Forelimb muscle (tissue), 1 donor: Measurements from ENCODE around the gene RLF. TPM values are rescaled to one million over a fixed set of nuclear protein-coding genes. Genes with fewer than 3 reads are reported as not detected.

ENCODE experiments used
- DNase-seq: peaks from one replicate; pipeline ENCODE4 v3.0.0-alpha.2; 2013; ENCODE audit warnings: low read depth
- polyA plus RNA-seq: library from polyadenylated mRNA; unstranded; fragments of 120-200 nt; gene quantifications from one replicate; pipeline ENCODE4 v1.2.1, GENCODE V29; 2013; ENCODE audit not compliant: insufficient read length

Gene RLF
- polyA plus RNA-seq, 1 donor, result 13.3 TPM

DNA sequence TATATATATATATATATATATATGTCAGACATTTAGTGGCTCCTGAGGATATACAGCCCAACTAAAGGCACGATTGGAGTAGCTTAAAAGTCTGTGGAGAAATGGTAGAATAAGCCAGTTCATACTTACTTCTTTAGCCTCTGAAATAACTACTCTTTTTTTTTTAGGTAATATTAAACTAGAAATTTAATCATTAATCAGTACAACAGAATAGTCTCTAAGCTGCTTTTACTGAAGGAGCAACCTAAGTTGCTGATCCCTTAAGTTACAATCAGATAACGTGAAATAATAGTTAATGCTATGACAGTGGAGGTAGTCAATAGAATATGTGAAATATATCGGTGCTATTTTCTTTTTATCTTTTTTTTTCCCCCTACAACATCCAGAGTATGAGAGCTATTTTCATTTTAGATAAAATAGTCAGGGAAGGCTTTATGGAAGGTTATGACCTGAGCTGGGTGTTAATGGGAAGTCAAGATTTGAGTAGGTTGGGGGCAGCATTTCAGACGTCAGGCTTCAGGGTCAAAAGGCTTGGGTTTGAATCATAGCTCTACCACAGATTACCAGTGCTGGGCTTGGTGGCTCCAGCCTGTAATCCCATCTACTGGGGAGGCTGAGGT is 112.5 kb downstream of the RLF start:
- DNase-seq, result no peak

DNA sequence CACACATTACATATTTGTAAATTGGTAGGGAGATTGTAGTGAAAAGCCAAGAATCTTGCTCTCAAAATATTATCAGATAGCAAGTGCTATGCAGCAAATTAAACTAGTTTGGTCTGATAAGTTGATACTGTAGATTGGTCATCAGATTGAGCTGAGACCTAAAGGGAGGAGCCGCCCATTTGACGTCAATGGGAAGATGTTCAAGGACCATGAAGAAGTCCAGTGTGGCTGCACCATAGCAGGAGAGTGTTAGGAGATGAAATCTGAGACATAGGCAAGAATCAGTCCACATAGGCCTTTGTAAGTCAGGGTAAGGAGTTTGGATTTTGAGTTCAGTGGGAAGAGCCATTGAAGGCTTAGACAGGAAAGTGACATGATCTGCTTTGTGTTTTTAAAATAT is 113.1 kb downstream of the RLF start:
- DNase-seq, result no peak

DNA sequence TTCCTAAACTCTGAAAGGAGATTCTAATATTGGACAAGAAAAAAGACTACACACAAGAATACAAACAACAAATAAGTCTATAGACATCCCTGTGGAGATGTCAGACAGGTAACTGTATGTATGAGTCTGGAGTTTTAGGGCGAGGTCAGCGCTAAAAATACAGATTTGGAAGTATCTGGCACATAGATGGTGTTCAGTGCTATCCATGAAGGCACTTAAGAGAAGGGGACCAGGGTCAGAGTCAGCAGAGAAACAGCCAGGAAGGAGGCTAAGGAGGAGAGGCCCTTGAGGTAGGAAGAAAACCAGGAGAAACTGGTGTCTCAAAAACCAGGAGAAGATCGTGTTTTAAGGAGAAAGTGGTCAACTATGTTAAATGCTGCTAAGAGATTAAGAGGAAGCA is 114.9 kb downstream of the RLF start:
- no peak for DNase-seq

DNA sequence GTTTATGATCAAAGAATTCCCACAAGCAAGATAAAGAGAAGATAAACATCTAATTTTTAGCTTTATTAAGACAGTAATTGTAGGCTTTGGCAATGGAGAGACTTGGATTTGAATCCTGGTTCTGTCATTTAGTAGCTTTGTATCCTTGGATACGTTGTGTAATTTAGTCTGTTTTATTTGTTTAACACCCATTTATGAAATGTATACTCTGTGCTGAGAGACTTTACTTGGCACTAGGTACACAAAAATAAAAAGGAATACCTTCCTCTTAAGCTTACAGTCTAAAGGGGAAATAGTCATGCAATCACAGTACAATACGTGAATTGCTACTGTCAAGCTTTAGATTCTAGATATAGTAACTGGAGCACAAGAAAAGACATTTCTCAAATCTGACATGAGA is 120.7 kb downstream of the RLF start:
- DNase-seq, result no peak

Other genes starting within 250 kb of the RLF start
- 0.96 TPM for gene MFSD2A, start 206.2 kb upstream of the RLF start, polyA plus RNA-seq
- 72.1 TPM for gene CAP1, start 120.7 kb upstream of the RLF start, polyA plus RNA-seq
- gene PPT1, start 64.1 kb upstream of the RLF start, polyA plus RNA-seq, result 35.2 TPM
- gene TMCO2, start 86.5 kb downstream of the RLF start, polyA plus RNA-seq, result not detected
- 23.9 TPM for gene ZMPSTE24, start 96.8 kb downstream of the RLF start, polyA plus RNA-seq
- 1.6 TPM for gene COL9A2, start 155.9 kb downstream of the RLF start, polyA plus RNA-seq
- gene SMAP2, start 212.3 kb downstream of the RLF start, polyA plus RNA-seq, result 15.1 TPM